GM23338 (cell line): ENCODE results near the gene VEPH1.

Source experiments
- CTCF ChIP-seq, 2 experiments: fragments of 200-600 bp in 1 of 2; sonication (generic) in 1 of 2; conservative IDR thresholded peaks; 2 replicates each; pipeline versions ENCODE4 v1.5.1 to v1.6.1; 2016 to 2017; ENCODE audit warnings: antibody characterized with exemption in 2 of 2, low read depth in 2 of 2, mild to moderate bottlenecking in 2 of 2, moderate library complexity in 1 of 2
- EZH2 ChIP-seq: fragments of 200-600 bp; sonication (generic); IDR thresholded peaks from one replicate; pipeline ENCODE4 v1.8.0; 2017; ENCODE audit warnings: antibody characterized with exemption, mild to moderate bottlenecking, low read depth; ENCODE audit not compliant: unreplicated experiment
- EZH2phosphoT487 ChIP-seq: fragments of 200-600 bp; sonication (generic); IDR thresholded peaks from one replicate; pipeline ENCODE4 v1.8.1; 2018; ENCODE audit warnings: antibody characterized with exemption; ENCODE audit not compliant: unreplicated experiment
- JUNB ChIP-seq: IDR thresholded peaks from one replicate; pipeline ENCODE4 v1.6.1; 2016; ENCODE audit warnings: antibody characterized with exemption; ENCODE audit not compliant: unreplicated experiment
- POLR2AphosphoS5 ChIP-seq: IDR thresholded peaks from 2 replicates; pipeline ENCODE4 v1.6.1; 2016; ENCODE audit warnings: antibody characterized with exemption, low read depth
- ZNF114 ChIP-seq: fragments of 250-450 bp; sonication (Bioruptor Pico); IDR thresholded peaks from 2 replicates; pipeline ENCODE4 v1.5.0; 2020; ENCODE audit warnings: mild to moderate bottlenecking, moderate library complexity
- TF ChIP-seq, protein P1 (sequence below): IDR thresholded peaks from one replicate; pipeline ENCODE4 v1.6.1; 2018; ENCODE audit warnings: antibody characterized with exemption; ENCODE audit not compliant: unreplicated experiment

GRCh38 chr3:157530637-157531300 is 27.6 kb upstream of the VEPH1 start:
- TF ChIP-seq CTCF (conservative IDR thresholded peaks at IDR 0.05; ENCODE audit: low read depth in 2 of 2) (no peak), ZNF114 (no peak), EZH2phosphoT487 (no peak), POLR2AphosphoS5 (no peak), JUNB (no peak), EZH2 (no peak)
- TF ChIP-seq, protein P1, sequence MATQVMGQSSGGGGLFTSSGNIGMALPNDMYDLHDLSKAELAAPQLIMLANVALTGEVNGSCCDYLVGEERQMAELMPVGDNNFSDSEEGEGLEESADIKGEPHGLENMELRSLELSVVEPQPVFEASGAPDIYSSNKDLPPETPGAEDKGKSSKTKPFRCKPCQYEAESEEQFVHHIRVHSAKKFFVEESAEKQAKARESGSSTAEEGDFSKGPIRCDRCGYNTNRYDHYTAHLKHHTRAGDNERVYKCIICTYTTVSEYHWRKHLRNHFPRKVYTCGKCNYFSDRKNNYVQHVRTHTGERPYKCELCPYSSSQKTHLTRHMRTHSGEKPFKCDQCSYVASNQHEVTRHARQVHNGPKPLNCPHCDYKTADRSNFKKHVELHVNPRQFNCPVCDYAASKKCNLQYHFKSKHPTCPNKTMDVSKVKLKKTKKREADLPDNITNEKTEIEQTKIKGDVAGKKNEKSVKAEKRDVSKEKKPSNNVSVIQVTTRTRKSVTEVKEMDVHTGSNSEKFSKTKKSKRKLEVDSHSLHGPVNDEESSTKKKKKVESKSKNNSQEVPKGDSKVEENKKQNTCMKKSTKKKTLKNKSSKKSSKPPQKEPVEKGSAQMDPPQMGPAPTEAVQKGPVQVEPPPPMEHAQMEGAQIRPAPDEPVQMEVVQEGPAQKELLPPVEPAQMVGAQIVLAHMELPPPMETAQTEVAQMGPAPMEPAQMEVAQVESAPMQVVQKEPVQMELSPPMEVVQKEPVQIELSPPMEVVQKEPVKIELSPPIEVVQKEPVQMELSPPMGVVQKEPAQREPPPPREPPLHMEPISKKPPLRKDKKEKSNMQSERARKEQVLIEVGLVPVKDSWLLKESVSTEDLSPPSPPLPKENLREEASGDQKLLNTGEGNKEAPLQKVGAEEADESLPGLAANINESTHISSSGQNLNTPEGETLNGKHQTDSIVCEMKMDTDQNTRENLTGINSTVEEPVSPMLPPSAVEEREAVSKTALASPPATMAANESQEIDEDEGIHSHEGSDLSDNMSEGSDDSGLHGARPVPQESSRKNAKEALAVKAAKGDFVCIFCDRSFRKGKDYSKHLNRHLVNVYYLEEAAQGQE: no peak
